Tibial artery (tissue), 4 donors: ENCODE data around the gene SLC12A3.
A peak's percentile ranks its signal among the peaks of the same experiment; 100 is the strongest.

Experiments
- DNase-seq, 2 donors: peaks; one replicate each; pipeline ENCODE4 v3.0.0-alpha.2; 2019
- H3K27ac ChIP-seq, 2 donors: fragments of 200-600 bp; sonication (generic) in 1 of 2; 1 replicate in 1 of 2; 2 replicates in 1 of 2; pipeline ENCODE4 v1.5.1; 2018 to 2019; ENCODE audit warnings: mild to moderate bottlenecking in 1 of 2
- H3K27me3 ChIP-seq, 2 donors: fragments of 200-600 bp; sonication (generic) in 1 of 2; one replicate each; pipeline versions ENCODE4 v1.5.1 to v1.6.0; 2016 to 2019
- H3K36me3 ChIP-seq, 3 donors: fragments of 200-600 bp; sonication (generic) in 2 of 3; one replicate each; pipeline ENCODE4 v1.5.1; 2016 to 2019; ENCODE audit warnings: mild to moderate bottlenecking in 2 of 3
- H3K4me1 ChIP-seq, 4 donors: fragments of 200-600 bp; sonication (generic) in 2 of 4; 1 replicate in 3 of 4; 2 replicates in 1 of 4; pipeline ENCODE4 v1.5.1; 2016 to 2019
- H3K4me3 ChIP-seq, 2 donors: fragments of 200-600 bp; sonication (generic) in 1 of 2; 1 replicate in 1 of 2; 2 replicates in 1 of 2; pipeline ENCODE4 v1.5.1; 2018 to 2019; ENCODE audit warnings: mild to moderate bottlenecking in 2 of 2
- H3K9me3 ChIP-seq, 3 donors: fragments of 200-600 bp; sonication (generic) in 1 of 3; one replicate each; pipeline ENCODE4 v1.5.1; 2016 to 2019
- intact Hi-C: fragments of 100-400 bp; cut with DNase I; formaldehyde crosslinking; loops from one replicate; pipeline ENCODE4 v1.15.0; 2023; ENCODE audit warnings: low total_unique reads
- TF ChIP-seq, protein P1 (sequence below), 2 experiments: fragments of 200-600 bp in 1 of 2; fragments of 450-650 bp in 1 of 2; IDR thresholded peaks; one replicate each; pipeline ENCODE4 v1.5.1; 2017 to 2019; ENCODE audit warnings: antibody characterized with exemption in 2 of 2, mild to moderate bottlenecking in 1 of 2, moderate library complexity in 1 of 2

Gene SLC12A3

GRCh38 chr16:56841659-56842058 is 23.3 kb upstream of the SLC12A3 start:
- DNase-seq, result peak in 1 of 2 donors; percentile 23
- H3K27me3 ChIP-seq, result no peaks in the 10 kb centered on the region
- H3K9me3 ChIP-seq, result no peaks in the 10 kb centered on the region
- H3K4me3 ChIP-seq, result no peak overlapping the region
- H3K4me1 ChIP-seq, result no peaks in the 10 kb centered on the region
- TF ChIP-seq, protein P1, sequence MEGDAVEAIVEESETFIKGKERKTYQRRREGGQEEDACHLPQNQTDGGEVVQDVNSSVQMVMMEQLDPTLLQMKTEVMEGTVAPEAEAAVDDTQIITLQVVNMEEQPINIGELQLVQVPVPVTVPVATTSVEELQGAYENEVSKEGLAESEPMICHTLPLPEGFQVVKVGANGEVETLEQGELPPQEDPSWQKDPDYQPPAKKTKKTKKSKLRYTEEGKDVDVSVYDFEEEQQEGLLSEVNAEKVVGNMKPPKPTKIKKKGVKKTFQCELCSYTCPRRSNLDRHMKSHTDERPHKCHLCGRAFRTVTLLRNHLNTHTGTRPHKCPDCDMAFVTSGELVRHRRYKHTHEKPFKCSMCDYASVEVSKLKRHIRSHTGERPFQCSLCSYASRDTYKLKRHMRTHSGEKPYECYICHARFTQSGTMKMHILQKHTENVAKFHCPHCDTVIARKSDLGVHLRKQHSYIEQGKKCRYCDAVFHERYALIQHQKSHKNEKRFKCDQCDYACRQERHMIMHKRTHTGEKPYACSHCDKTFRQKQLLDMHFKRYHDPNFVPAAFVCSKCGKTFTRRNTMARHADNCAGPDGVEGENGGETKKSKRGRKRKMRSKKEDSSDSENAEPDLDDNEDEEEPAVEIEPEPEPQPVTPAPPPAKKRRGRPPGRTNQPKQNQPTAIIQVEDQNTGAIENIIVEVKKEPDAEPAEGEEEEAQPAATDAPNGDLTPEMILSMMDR (IDR thresholded peaks at IDR 0.05), result no peak
- intact Hi-C loops, result no loop called here
- peaks cover 42 to 85% (median 70%) of the 10 kb centered on the region in 3 donors for H3K36me3 ChIP-seq
- H3K27ac ChIP-seq, result no peak overlapping the region

- Histone ChIP-seq H3K27ac (no peak overlapping the region), H3K36me3 (peaks cover 42 to 81% (median 65%) of the 10 kb centered on the region in 3 donors), H3K4me1 (no peaks in the 10 kb centered on the region), H3K4me3 (no peak overlapping the region), H3K27me3 (no peaks in the 10 kb centered on the region), H3K9me3 (no peaks in the 10 kb centered on the region)
- DNase-seq, result peak in 1 of 2 donors; percentile 17
- intact Hi-C loops, result no loop called here
- TF ChIP-seq, protein P1 (IDR thresholded peaks at IDR 0.05), result no peak
Observed at GRCh38 chr16:56842133-56842532, 22.9 kb upstream of the SLC12A3 start.

- Histone ChIP-seq H3K9me3 (no peaks in the 10 kb centered on the region), H3K4me1 (peaks cover 0 to 13% (median 3%) of the 10 kb centered on the region in 4 donors), H3K27me3 (no peaks in the 10 kb centered on the region), H3K4me3 (no peak overlapping the region), H3K36me3 (peaks cover 26 to 63% (median 49%) of the 10 kb centered on the region in 3 donors), H3K27ac (no peak overlapping the region)
- intact Hi-C loops, result no loop called here
- peak in 1 of 2 donors; percentile 27 for DNase-seq
- TF ChIP-seq, protein P1 (IDR thresholded peaks at IDR 0.05), result no peak
Observed at GRCh38 chr16:56844056-56844455, 21.0 kb upstream of the SLC12A3 start.

- H3K4me1 ChIP-seq, result peaks cover 0 to 16% (median 4%) of the 10 kb centered on the region in 4 donors
- no peaks in the 10 kb centered on the region for H3K27me3 ChIP-seq
- intact Hi-C loops, result no loop called here
- H3K27ac ChIP-seq, result peak overlapping the region in 1 of 2 donors; percentile 24
- no peak overlapping the region for H3K4me3 ChIP-seq
- no peaks in the 10 kb centered on the region for H3K9me3 ChIP-seq
- peaks cover 14 to 33% (median 20%) of the 10 kb centered on the region in 3 donors for H3K36me3 ChIP-seq
- peak in 1 of 2 donors; percentile 48 for DNase-seq
- TF ChIP-seq, protein P1 (IDR thresholded peaks at IDR 0.05), result no peak
Observed at GRCh38 chr16:56847173-56847910, 17.7 kb upstream of the SLC12A3 start.

GRCh38 chr16:56848029-56848936 is 16.7 kb upstream of the SLC12A3 start:
- intact Hi-C loops, result no loop called here
- DNase-seq, result peak in 1 of 2 donors; percentile 67
- Histone ChIP-seq H3K4me1 (peaks cover 0 to 16% (median 4%) of the 10 kb centered on the region in 4 donors), H3K36me3 (peaks cover 8 to 23% (median 10%) of the 10 kb centered on the region in 3 donors), H3K27me3 (no peaks in the 10 kb centered on the region), H3K9me3 (no peaks in the 10 kb centered on the region), H3K27ac (peak overlapping the region; percentile 24 to 26), H3K4me3 (no peak overlapping the region)
- TF ChIP-seq, protein P1 (IDR thresholded peaks at IDR 0.05), result no peak
